SK-N-MC (cell line): ENCODE measurements around the gene POLQ.
"Not testable (repeated sequence)": the region's sequence is repeated elsewhere in the genome, so short reads cannot be mapped to it uniquely, and the experiment has no call there.

Experiments used
- DNase-seq: peaks from one replicate; pipeline ENCODE4 v3.0.0-alpha.2; 2011; ENCODE audit warnings: low read depth, low spot score
- H3K27ac ChIP-seq: fragments of 200-600 bp; sonication (generic); 2 replicates; pipeline ENCODE4 v1.5.1; 2016; ENCODE audit warnings: mixed run types
- H3K36me3 ChIP-seq: fragments of 200-600 bp; sonication (generic); 2 replicates; pipeline ENCODE4 v1.6.1; 2017; ENCODE audit warnings: antibody characterized with exemption, low read length, mixed read lengths; ENCODE audit not compliant: insufficient read depth
- H3K4me3 ChIP-seq: fragments of 200-600 bp; sonication (generic); 2 replicates; pipeline ENCODE4 v1.5.1; 2016
- H3K9ac ChIP-seq: fragments of 200-600 bp; sonication (generic); 2 replicates; pipeline ENCODE4 v1.8.0; 2017; ENCODE audit warnings: mixed run types, mixed read lengths; ENCODE audit not compliant: insufficient read length
- H3K9me3 ChIP-seq: fragments of 200-600 bp; sonication (generic); 2 replicates; pipeline ENCODE4 v1.6.1; 2017; ENCODE audit warnings: low read depth, mild to moderate bottlenecking, antibody characterized with exemption, low read length, moderate library complexity, mixed read lengths
- EZH2 ChIP-seq: fragments of 200-600 bp; sonication (generic); IDR thresholded peaks from one replicate; pipeline ENCODE4 v1.6.1; 2017; ENCODE audit warnings: antibody characterized with exemption
- FOXP2 ChIP-seq: optimal IDR thresholded peaks from 2 replicates; pipeline ENCODE3; 2011; ENCODE audit warnings: mild to moderate bottlenecking, moderate library complexity; ENCODE audit not compliant: insufficient read depth; ENCODE audit errors: extremely low read length, control extremely low read depth
- POLR2AphosphoS5 ChIP-seq: IDR thresholded peaks from 2 replicates; pipeline ENCODE4 v1.6.1; 2012; ENCODE audit warnings: mild to moderate bottlenecking, low read depth, low read length, borderline replicate concordance

Gene POLQ

GRCh38 chr3:121467085-121467484 lies 78.7 kb downstream of the POLQ start:
- Histone ChIP-seq H3K36me3 (peaks cover 46% of the 10 kb centered on the region), H3K9me3 (no peaks in the 10 kb centered on the region), H3K27ac (no peak overlapping the region), H3K9ac (no peak overlapping the region), H3K4me3 (no peak overlapping the region)
- DNase-seq = no peak
- TF ChIP-seq EZH2 (no peak), FOXP2 (no peak), POLR2AphosphoS5 (no peak)

DNA sequence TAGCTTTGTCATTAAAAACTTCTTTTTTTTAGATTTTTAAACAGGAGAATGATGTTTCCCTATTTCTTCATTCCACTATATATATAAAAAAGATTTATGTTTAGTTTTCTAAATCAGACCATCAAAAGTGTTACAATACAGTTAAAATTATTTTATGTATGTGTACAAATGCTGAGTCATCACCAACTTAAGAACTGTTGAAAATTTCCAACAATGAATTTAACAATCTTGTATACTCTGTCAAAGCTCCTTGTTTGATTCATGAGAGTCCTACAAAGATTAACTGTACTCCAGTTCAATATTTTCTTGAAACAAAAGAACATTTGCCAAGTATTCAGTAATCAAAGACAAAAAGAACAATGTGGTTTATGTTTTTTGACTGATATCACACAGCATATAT lies 82.0 kb downstream of the POLQ start:
- no peak overlapping the region for H3K4me3 ChIP-seq
- TF ChIP-seq POLR2AphosphoS5 = no peak
- no peak for TF ChIP-seq EZH2
- no peak for TF ChIP-seq FOXP2
- peaks cover 55% of the 10 kb centered on the region for H3K36me3 ChIP-seq

GRCh38 chr3:121462565-121462964 lies 83.2 kb downstream of the POLQ start:
- H3K36me3 ChIP-seq = peaks cover 59% of the 10 kb centered on the region
- no peak overlapping the region for H3K27ac ChIP-seq
- no peak overlapping the region for H3K4me3 ChIP-seq
- TF ChIP-seq EZH2 = no peak
- no peak for TF ChIP-seq FOXP2
- TF ChIP-seq POLR2AphosphoS5 = no peak
- DNase-seq = no peak
- H3K9ac ChIP-seq = no peak overlapping the region
- H3K9me3 ChIP-seq = no peaks in the 10 kb centered on the region

More for the DNA sequence above, 82.0 kb downstream of the POLQ start:
- DNase-seq = no peak
- peak overlapping the region; percentile 43; the same call in 1 of the 2 replicates for H3K27ac ChIP-seq
- H3K9me3 ChIP-seq = no peaks in the 10 kb centered on the region
- no peak overlapping the region for H3K9ac ChIP-seq

GRCh38 chr3:121451752-121452151 lies 94.0 kb downstream of the POLQ start:
- H3K27ac ChIP-seq, H3K4me3 ChIP-seq, DNase-seq, H3K9me3 ChIP-seq, H3K9ac ChIP-seq: not testable (repeated sequence)
- peaks cover 16% of the 10 kb centered on the region for H3K36me3 ChIP-seq

DNA sequence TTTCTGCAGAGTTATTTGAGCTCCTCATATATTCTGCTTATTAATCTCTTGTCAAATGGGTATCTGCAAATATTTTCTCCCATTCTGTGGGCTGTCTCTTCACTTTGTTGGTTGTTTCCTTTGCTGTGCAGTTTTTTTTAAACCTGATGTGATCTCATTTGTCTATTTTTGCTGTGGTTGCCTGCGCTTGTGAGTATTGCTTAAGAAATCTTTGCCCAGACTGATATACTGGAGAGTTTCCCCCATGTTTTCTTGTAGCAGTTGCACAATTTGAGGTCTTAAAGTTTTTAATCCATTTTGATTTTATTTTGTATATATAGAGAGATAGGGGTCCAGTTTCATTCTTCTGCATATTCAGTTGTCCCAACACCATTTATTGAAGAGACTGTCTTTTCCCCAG lies 102.3 kb downstream of the POLQ start:
- Histone ChIP-seq H3K9me3 (no peaks in the 10 kb centered on the region), H3K36me3 (peaks cover 33% of the 10 kb centered on the region), H3K27ac (no peak overlapping the region), H3K9ac (no peak overlapping the region), H3K4me3 (no peak overlapping the region)
- no peak for DNase-seq
- TF ChIP-seq POLR2AphosphoS5 (no peak), EZH2 (no peak), FOXP2 (no peak)

DNA sequence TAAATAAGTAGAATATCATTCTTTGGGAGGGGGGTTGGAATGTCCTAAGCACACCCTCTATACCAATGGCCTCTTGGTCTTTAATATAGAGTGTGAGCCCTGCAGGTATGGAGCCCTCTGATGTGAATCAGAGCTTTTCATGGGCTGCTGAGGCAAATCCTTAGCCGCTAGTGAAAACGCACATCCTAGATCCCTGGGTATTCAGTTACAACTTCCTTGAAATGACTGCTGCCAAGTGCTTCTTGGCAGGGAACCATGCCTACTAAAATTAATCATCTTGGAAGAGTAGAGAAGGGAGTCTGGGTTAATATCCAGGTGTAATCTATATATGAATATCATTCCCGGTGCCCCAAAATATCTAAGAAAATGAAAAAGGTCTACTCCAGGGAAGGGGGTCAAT lies 109.1 kb downstream of the POLQ start:
- Histone ChIP-seq H3K4me3 (no peak overlapping the region), H3K36me3 (peaks cover 17% of the 10 kb centered on the region), H3K9me3 (no peaks in the 10 kb centered on the region), H3K9ac (no peak overlapping the region), H3K27ac (no peak overlapping the region)
- TF ChIP-seq FOXP2 (no peak), POLR2AphosphoS5 (no peak), EZH2 (no peak)
- no peak for DNase-seq

DNA sequence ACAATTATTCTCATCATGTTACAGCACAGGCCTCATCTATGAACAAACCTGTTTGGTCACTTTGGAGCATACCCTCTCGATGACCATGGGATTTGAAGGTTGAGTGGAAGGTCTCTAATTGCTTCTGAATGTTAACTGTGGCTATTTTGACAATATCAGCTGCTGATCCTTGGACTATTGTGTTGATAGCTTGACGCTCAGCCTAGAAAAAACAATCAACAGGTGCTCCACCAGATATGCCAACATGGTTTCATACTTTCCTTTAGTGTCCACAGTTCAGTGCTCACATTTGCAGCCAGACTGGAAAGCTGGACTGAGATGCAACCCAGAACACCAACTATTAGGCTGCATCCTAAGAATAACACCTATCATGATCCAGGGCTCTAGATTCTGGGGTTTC lies 109.7 kb downstream of the POLQ start:
- no peak for DNase-seq
- TF ChIP-seq POLR2AphosphoS5 (no peak), FOXP2 (no peak), EZH2 (no peak)
- no peak overlapping the region for H3K9ac ChIP-seq
- no peak overlapping the region for H3K27ac ChIP-seq
- H3K9me3 ChIP-seq = no peaks in the 10 kb centered on the region
- H3K4me3 ChIP-seq = no peak overlapping the region
- peaks cover 23% of the 10 kb centered on the region for H3K36me3 ChIP-seq

- H3K27ac ChIP-seq = no peak overlapping the region
- H3K36me3 ChIP-seq = peaks cover 28% of the 10 kb centered on the region
- no peak overlapping the region for H3K9ac ChIP-seq
- no peak for DNase-seq
- no peak for TF ChIP-seq EZH2
- no peak for TF ChIP-seq FOXP2
- no peak for TF ChIP-seq POLR2AphosphoS5
- no peaks in the 10 kb centered on the region for H3K9me3 ChIP-seq
- no peak overlapping the region for H3K4me3 ChIP-seq
Measured at GRCh38 chr3:121431726-121432517, 113.9 kb downstream of the POLQ start.

DNA sequence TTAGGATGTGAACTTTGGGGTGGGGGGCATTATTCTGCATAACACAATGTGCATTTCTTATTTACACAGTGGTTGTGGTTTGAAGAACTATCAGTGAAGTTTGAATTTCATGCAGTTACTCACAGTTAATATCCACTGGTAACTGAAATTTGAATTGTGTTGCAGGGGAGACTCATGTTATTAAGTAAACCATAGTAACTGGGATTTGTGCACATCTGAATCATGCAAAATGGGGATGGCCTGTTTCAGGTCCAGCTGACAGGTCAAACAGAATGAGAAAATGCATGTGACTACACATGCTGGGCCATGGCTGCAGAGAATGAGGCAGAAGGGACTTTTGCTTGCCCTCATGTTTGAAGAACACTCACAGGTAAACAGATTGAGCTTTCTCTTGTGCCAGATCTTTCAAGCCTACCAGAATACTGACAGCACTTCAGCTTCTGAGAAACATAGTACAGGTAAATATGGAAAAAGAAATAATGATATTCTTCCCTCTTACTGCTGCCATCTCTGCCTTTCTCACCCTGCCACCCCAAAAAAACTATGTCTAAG lies 115.0 kb downstream of the POLQ start:
- Histone ChIP-seq H3K27ac (no peak overlapping the region), H3K36me3 (peaks cover 26% of the 10 kb centered on the region), H3K9ac (no peak overlapping the region), H3K4me3 (no peak overlapping the region), H3K9me3 (no peaks in the 10 kb centered on the region)
- TF ChIP-seq POLR2AphosphoS5 = no peak
- DNase-seq = no peak
